HG03342 (cell line): ENCODE data around the gene POFUT2.

Experiments used
- ATAC-seq: cut with Tn5 transposase; IDR thresholded peaks from one replicate; pipeline ENCODE4 v1.9.1; 2021; ENCODE audit warnings: mild to moderate bottlenecking, moderate library complexity; ENCODE audit not compliant: unreplicated experiment

The POFUT2 gene

GRCh38 chr21:45226540-45227326 lies 61.0 kb downstream of the POFUT2 start:
- ATAC-seq = no peak

DNA sequence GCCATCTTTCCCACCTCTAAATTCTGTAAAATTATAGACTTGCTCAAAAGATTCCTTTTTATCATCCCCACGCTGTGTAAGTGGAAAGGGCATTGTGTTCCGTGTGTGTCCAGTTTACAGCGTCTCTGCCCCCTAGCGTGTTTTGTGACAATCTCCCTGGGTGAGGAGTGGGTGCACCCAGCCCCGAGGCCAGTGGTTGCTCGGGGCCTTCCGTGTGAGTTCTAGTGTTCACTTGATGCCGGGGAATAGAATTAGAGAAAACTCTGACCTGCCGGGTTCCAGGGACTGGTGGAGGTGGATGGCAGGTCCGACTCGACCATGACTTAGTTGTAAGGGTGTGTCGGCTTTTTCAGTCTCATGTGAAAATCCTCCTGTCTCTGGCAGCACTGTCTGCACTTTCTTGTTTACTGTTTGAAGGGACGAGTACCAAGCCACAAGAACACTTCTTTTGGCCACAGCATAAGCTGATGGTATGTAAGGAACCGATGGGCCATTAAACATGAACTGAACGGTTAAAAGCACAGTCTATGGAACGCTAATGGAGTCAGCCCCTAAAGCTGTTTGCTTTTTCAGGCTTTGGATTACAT lies 61.9 kb downstream of the POFUT2 start:
- no peak for ATAC-seq

- ATAC-seq = no peak
Observed at GRCh38 chr21:45225041-45225740, 62.5 kb downstream of the POFUT2 start.

GRCh38 chr21:45224189-45224938 lies 63.3 kb downstream of the POFUT2 start:
- ATAC-seq = no peak

GRCh38 chr21:45223236-45224185 lies 64.2 kb downstream of the POFUT2 start:
- no peak for ATAC-seq

DNA sequence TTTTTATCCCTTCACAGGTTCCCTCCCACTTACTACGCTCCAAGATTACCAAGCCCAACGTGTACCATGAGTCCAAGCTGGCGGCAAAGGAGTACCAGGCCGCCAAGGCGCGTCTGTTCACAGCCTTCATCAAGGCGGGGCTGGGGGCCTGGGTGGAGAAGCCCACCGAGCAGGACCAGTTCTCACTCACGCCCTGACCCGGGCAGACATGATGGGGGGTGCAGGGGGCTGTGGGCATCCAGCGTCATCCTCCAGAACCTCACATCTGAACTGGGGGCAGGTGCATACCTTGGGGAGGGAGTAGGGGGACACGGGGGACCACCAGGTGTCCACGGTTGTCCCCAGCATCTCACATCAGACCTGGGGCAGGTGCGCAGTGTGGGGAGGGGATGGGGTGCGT lies 65.7 kb downstream of the POFUT2 start:
- ATAC-seq = no peak

DNA sequence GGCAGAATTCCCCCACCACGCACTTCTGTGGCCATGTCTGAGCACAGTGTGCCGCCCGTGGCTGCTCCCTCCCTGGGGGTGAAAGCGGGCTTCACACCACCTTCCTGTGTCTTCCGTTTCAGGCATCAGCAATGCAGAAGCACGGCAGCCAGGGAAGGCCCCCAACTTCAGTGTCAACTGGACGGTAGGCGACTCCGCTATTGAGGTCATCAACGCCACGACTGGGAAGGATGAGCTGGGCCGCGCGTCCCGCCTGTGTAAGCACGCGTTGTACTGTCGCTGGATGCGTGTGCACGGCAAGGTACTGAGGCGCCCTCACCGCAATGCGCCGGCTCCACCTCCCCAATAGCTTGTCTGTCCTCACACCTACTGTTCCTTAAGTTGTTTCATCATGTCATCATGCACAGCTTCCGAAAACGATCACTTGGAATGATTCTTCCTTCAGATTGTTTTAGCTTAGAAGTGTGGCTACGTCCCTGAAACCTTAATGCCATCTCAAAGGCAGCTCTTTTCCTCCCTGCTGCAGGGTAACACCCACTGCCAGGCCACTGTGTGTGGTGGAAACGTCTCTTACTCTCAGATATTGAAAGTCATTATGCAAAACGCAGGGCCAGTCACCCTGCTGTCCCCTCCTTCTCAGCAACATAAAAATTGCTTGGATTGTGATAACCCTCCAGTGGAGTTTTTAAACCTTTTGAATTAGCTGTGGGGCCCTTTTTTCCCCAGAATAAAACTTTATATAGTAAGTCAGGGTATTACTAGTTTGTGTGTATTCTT lies 66.8 kb downstream of the POFUT2 start:
- ATAC-seq = no peak

- no peak for ATAC-seq
Observed at GRCh38 chr21:45220071-45220481, 67.6 kb downstream of the POFUT2 start.

DNA sequence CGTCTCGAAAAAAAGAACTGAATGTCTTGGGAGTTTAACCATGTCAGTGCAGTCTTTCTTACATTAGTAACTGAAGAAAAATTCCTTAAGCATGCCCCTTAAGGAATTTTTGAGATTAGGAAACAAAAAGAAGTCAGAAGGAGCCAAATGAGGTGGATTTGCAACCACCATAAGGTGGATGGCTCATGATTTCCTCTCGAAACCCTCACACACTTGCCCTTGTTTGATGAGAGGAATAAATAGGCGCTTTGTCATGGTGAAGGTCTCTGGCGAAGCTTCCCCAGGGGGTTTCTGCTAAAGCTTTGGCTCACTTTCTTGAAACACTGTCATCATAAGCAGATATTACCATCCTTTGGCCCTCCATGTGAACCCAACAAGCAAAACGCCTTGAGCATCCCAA lies 68.2 kb downstream of the POFUT2 start:
- no peak for ATAC-seq

DNA sequence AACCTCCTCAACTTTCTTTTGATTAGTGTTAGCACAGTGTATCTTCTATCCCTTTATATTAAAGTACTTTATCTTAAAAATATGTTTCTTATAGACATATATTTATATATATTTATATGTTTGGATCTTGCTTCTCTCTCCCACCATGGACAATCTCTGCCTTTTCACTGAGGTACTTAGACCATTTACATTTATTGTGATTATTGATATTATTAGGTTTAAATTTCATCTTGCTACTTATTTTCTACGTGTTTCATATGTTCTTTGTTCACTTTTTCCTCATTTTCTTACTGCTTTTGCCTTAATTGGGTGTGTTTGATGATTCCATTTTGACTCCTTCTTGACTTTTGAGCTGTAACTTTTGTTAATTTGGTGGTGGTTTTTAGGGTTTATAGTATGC lies 70.7 kb downstream of the POFUT2 start:
- ATAC-seq = no peak

DNA sequence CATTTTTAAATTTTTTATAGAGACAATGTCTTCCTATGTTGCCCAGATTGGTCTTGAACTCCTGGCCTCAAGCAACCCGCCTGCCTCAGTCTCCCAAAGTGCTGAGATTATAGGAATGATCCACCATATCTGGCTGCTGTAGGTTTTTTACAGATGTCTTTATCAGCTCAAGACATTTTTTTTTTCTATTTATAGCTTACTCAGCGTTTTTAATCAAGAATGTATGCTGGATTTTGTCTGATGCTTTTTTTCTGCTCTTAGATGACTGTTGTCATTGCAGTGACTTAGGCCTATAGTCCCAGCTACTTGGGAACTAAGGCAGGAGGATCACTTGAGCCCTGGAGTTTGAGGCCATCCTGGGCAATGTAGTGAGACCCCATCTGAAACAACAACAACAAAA lies 72.5 kb downstream of the POFUT2 start:
- ATAC-seq = no peak
